IMR-90 (cell line): ENCODE measurements around the gene BNIP2. TPM values are rescaled to one million over a fixed set of nuclear protein-coding genes. Genes with fewer than 3 reads are reported as not detected.
"Not testable (repeated sequence)": the region's sequence is repeated elsewhere in the genome, so short reads cannot be mapped to it uniquely, and the experiment has no call there.

ENCODE experiments used
- ATAC-seq: fragments of 200-7000 bp; cut with Tn5 transposase; 2 replicates; pipeline ENCODE4 v1.9.1; 2020; ENCODE audit warnings: low read depth, mild to moderate bottlenecking, moderate library complexity
- BruUV-seq: library from RNA; stranded (reverse); fragments of 400-500 nt; replicated peaks from 2 replicates; lab custom pipeline; 2021; lab: Mats Ljungman, UMichigan
- CTCF ChIA-PET: fragments of 300-600 bp; formaldehyde crosslinking; extraction: SDS; loops from one replicate; lab custom pipeline; 2021; ENCODE audit warnings: antibody characterized with exemption; lab: Yijun Ruan, JAX
- POLR2A ChIA-PET: fragments of 300-600 bp; sonication (Branson Sonifier 250); formaldehyde crosslinking; loops from one replicate; lab custom pipeline; 2022; ENCODE audit warnings: antibody characterized with exemption; ENCODE audit not compliant: unreplicated experiment; lab: Charles Lee
- DNase-seq: peaks from one replicate; pipeline ENCODE4 v3.0.0; 2013
- H2AFZ ChIP-seq: replicated peaks from 2 replicates; pipeline ENCODE3; 2013; ENCODE audit warnings: low read length, mild to moderate bottlenecking; ENCODE audit not compliant: poor library complexity
- H2AK5ac ChIP-seq: 2 replicates; pipeline ENCODE4 v1.6.1; 2013; ENCODE audit warnings: low read depth, low read length, inconsistent platforms
- H2AK9ac ChIP-seq: replicated peaks from 2 replicates; pipeline ENCODE3; 2013; ENCODE audit warnings: mild to moderate bottlenecking, low read depth, low read length, moderate library complexity; ENCODE audit not compliant: poor library complexity
- H2BK120ac ChIP-seq: 2 replicates; pipeline ENCODE4 v1.6.1; 2013; ENCODE audit warnings: low read depth, low read length, inconsistent platforms
- H2BK15ac ChIP-seq: 3 replicates; pipeline ENCODE4 v1.6.1; 2013; ENCODE audit warnings: low read depth, low read length, inconsistent platforms
- H2BK20ac ChIP-seq: 2 replicates; pipeline ENCODE4 v1.6.1; 2013; ENCODE audit warnings: low read depth, mild to moderate bottlenecking, inconsistent platforms, low read length, moderate library complexity
- H2BK5ac ChIP-seq: 2 replicates; pipeline ENCODE4 v1.6.1; 2013; ENCODE audit warnings: mild to moderate bottlenecking, low read depth, low read length, inconsistent platforms; ENCODE audit not compliant: poor library complexity, severe bottlenecking
- H3K14ac ChIP-seq: replicated peaks from 2 replicates; pipeline ENCODE4 v1.6.1; 2013; ENCODE audit warnings: low read depth, low read length, inconsistent platforms
- H3K18ac ChIP-seq: 2 replicates; pipeline ENCODE4 v1.6.1; 2013; ENCODE audit warnings: low read depth, low read length, control low read depth
- H3K23ac ChIP-seq: 2 replicates; pipeline ENCODE4 v1.6.1; 2013; ENCODE audit warnings: low read depth, low read length, inconsistent platforms
- H3K27ac ChIP-seq: 2 replicates; pipeline ENCODE4 v1.5.1; 2013; ENCODE audit warnings: mild to moderate bottlenecking, control low read depth, low read length; ENCODE audit not compliant: insufficient read depth
- H3K27me3 ChIP-seq: 2 replicates; pipeline ENCODE4 v1.6.1; 2013; ENCODE audit warnings: low read length; ENCODE audit not compliant: control insufficient read depth, insufficient read depth
- H3K36me3 ChIP-seq: 2 replicates; pipeline ENCODE4 v1.6.1; 2013; ENCODE audit warnings: low read length, mixed read lengths; ENCODE audit not compliant: control insufficient read depth, insufficient read depth
- H3K4ac ChIP-seq: 2 replicates; pipeline ENCODE4 v1.6.1; 2013; ENCODE audit warnings: low read depth, low read length, inconsistent platforms
- H3K4me1 ChIP-seq: 2 replicates; pipeline ENCODE4 v1.6.1; 2013; ENCODE audit warnings: low read length, mixed read lengths; ENCODE audit not compliant: control insufficient read depth, insufficient read depth
- H3K4me2 ChIP-seq: 2 replicates; pipeline ENCODE4 v1.6.1; 2013; ENCODE audit warnings: low read depth, mild to moderate bottlenecking, control low read depth, low read length, moderate library complexity
- H3K4me3 ChIP-seq: 2 replicates; pipeline ENCODE4 v1.5.1; 2013; ENCODE audit warnings: low read depth, mild to moderate bottlenecking, control low read depth, low read length, moderate library complexity; ENCODE audit not compliant: insufficient read depth
- H3K56ac ChIP-seq: 2 replicates; pipeline ENCODE4 v1.6.1; 2013; ENCODE audit warnings: low read length, inconsistent platforms; ENCODE audit not compliant: insufficient read depth; ENCODE audit errors: extremely low read depth
- H3K79me1 ChIP-seq, 2 experiments: 2 replicates each; pipeline ENCODE4 v1.6.1; 2013; ENCODE audit warnings: low read length in 2 of 2, inconsistent platforms in 1 of 2, low read depth in 1 of 2
- H3K9ac ChIP-seq: 2 replicates; pipeline ENCODE4 v1.6.1; 2013; ENCODE audit warnings: low read depth, low read length, control low read depth
- H3K9me1 ChIP-seq: 2 replicates; pipeline ENCODE4 v1.6.1; 2013; ENCODE audit warnings: low read length, inconsistent platforms; ENCODE audit not compliant: insufficient read depth
- H3K9me3 ChIP-seq: 2 replicates; pipeline ENCODE4 v1.6.1; 2013; ENCODE audit warnings: low read length; ENCODE audit not compliant: control insufficient read depth, insufficient read depth
- H4K20me1 ChIP-seq: 2 replicates; pipeline ENCODE4 v1.6.1; 2013; ENCODE audit warnings: low read length, inconsistent platforms; ENCODE audit not compliant: insufficient read depth
- H4K5ac ChIP-seq: 2 replicates; pipeline ENCODE4 v1.6.1; 2013; ENCODE audit warnings: mild to moderate bottlenecking, low read depth, low read length, control low read depth
- H4K8ac ChIP-seq, 2 experiments: 2 replicates each; pipeline ENCODE4 v1.6.1; 2013; ENCODE audit warnings: low read depth in 2 of 2, low read length in 2 of 2, control low read depth in 1 of 2, inconsistent platforms in 1 of 2
- H4K91ac ChIP-seq: 2 replicates; pipeline ENCODE4 v1.6.1; 2013; ENCODE audit warnings: low read depth, low read length, inconsistent platforms; ENCODE audit not compliant: insufficient read depth
- WGBS, 2 experiments: methylation state at CpG; one replicate each; pipeline versions ENCODE4 v1.1.5 to v1.1.7; 2013; ENCODE audit warnings: missing lambda C conversion rate in 2 of 2; ENCODE audit not compliant: insufficient read length in 1 of 2; ENCODE audit errors: extremely low coverage in 2 of 2; 5-methylcytosine and 5-hydroxymethylcytosine counted together
- dilution Hi-C: fragments of 300-500 bp; cut with HindIII; formaldehyde crosslinking; loops from one replicate; pipeline ENCODE4 v1.14.3; 2018; ENCODE audit warnings: low sequenced_read_pairs; ENCODE audit not compliant: unreplicated experiment
- in situ Hi-C: fragments of 300-500 bp; cut with MboI; formaldehyde crosslinking; loops from 3 replicates; pipeline ENCODE4 v1.14.3; 2019; ENCODE audit warnings: low sequenced_read_pairs, inconsistent platforms, mixed read lengths
- intact Hi-C: fragments of 100-400 bp; cut with micrococcal nuclease; formaldehyde crosslinking; loops from 2 replicates; pipeline ENCODE4 v1.10.0; 2022
- polyA plus RNA-seq, 3 experiments: library from polyadenylated mRNA; depleted of rRNA; stranded (reverse); fragments of >200 nt; gene quantifications; 2 replicates each; pipeline ENCODE4 v1.2.3, GENCODE V29; 2012; ENCODE audit warnings: low replicate concordance in 1 of 3
- total RNA-seq: library from RNA; depleted of rRNA; stranded (reverse); fragments of >200 nt; gene quantifications from 2 replicates; pipeline ENCODE4 v1.2.3, GENCODE V29; 2012

BNIP2 gene
- total and polyA plus RNA-seq, 2 of the 4 experiments (the other 2 are of a cell fraction): 36.9 to 47.3 TPM

GRCh38 chr15:59645812-59646211, 43.3 kb downstream of the BNIP2 start:
- POLR2A ChIA-PET, BruUV-seq, H4K5ac ChIP-seq, H3K9me3 ChIP-seq, H3K23ac ChIP-seq, H4K20me1 ChIP-seq, intact Hi-C loops, dilution Hi-C loops, H2BK15ac ChIP-seq, in situ Hi-C loops, H3K27me3 ChIP-seq, H2BK120ac ChIP-seq, H2AK9ac ChIP-seq, DNase-seq, CTCF ChIA-PET, H3K9ac ChIP-seq, H3K14ac ChIP-seq, H3K4me2 ChIP-seq, H4K91ac ChIP-seq, H3K56ac ChIP-seq, H3K18ac ChIP-seq, H2BK5ac ChIP-seq, H3K4me3 ChIP-seq, H2AK5ac ChIP-seq, H3K4me1 ChIP-seq, H3K9me1 ChIP-seq, H3K27ac ChIP-seq, H2BK20ac ChIP-seq, H2AFZ ChIP-seq, H3K4ac ChIP-seq, H4K8ac ChIP-seq, ATAC-seq: not testable (repeated sequence)
- H3K79me1 ChIP-seq: peaks cover 8 to 30% of the 10 kb centered on the region in 2 experiments; a peak in 3 of 4 replicates
- peaks cover 25% of the 10 kb centered on the region for H3K36me3 ChIP-seq
- WGBS, 2 experiments: 92% methylated on average over 6 of the region's 9 CpGs; no CpG with 5 or more reads in 1 of the 2 experiments
